K562 (cell line): ENCODE data around the gene SCAMP5. TPM values are rescaled to one million over a fixed set of nuclear protein-coding genes. Genes with fewer than 3 reads are reported as not detected.
A peak's percentile ranks its signal among the peaks of the same experiment; 100 is the strongest.

Experiments used
- ATAC-seq: fragments of 200-7000 bp; cut with Tn5 transposase; 3 replicates; pipeline ENCODE4 v1.9.1; 2020; ENCODE audit warnings: moderate library complexity
- BruUV-seq: library from RNA; stranded (reverse); fragments of 400-500 nt; replicated peaks from 2 replicates; lab custom pipeline; 2021; lab: Mats Ljungman, UMichigan
- CTCF ChIA-PET: fragments of 300-600 bp; formaldehyde crosslinking; extraction: SDS; loops from one replicate; lab custom pipeline; 2021; ENCODE audit warnings: low intra/inter-chr PET ratio; lab: Yijun Ruan, JAX
- POLR2A ChIA-PET: fragments of 300-600, 350-650 bp; sonication (Branson Sonifier 250); formaldehyde crosslinking; extraction: SDS; loops from one replicate; lab custom pipeline; 2021; ENCODE audit warnings: antibody characterized with exemption, inconsistent platforms; lab: Yijun Ruan, JAX
- DNase-seq, 4 experiments: peaks; one replicate each; pipeline versions ENCODE4 v3.0.0 to v3.0.0-alpha.2; 2011 to 2018; ENCODE audit warnings: low spot score in 3 of 4, mixed read lengths in 3 of 4; ENCODE audit errors: extremely low read depth in 1 of 4
- FAIRE-seq: peaks from 2 replicates; lab custom pipeline; 2011; peaks lifted over from hg19 to GRCh38; lab: Jason Lieb, UNC
- H2AFZ ChIP-seq: 2 replicates; pipeline ENCODE4 v1.6.0; 2011; ENCODE audit warnings: low read depth, low read length, control low read depth, inconsistent platforms
- H3K27ac ChIP-seq: fragments of 200-600 bp; 3 replicates; pipeline ENCODE4 v1.8.0; 2011; ENCODE audit warnings: low read depth, mild to moderate bottlenecking, control low read depth, inconsistent platforms, low read length, moderate library complexity, mixed read lengths; ENCODE audit errors: extremely low read depth
- H3K27me3 ChIP-seq, 2 experiments: fragments of 300-600 bp in 1 of 2; 2 replicates in 1 of 2; 3 replicates in 1 of 2; pipeline versions ENCODE4 v1.6.0 to v1.8.0; 2011; ENCODE audit warnings: inconsistent platforms in 2 of 2, low read length in 2 of 2, mild to moderate bottlenecking in 1 of 2, mixed read lengths in 1 of 2, moderate library complexity in 1 of 2; ENCODE audit not compliant: control insufficient read depth in 2 of 2, insufficient read depth in 2 of 2
- H3K36me3 ChIP-seq: fragments of 300-600 bp; 3 replicates; pipeline ENCODE4 v1.8.0; 2011; ENCODE audit warnings: mild to moderate bottlenecking, low read length, inconsistent platforms; ENCODE audit not compliant: control insufficient read depth, insufficient read depth
- H3K4me1 ChIP-seq, 2 experiments: fragments of 200-600 bp in 1 of 2; replicated peaks in 1 of 2; 2 replicates in 1 of 2; 3 replicates in 1 of 2; pipeline versions ENCODE4 v1.5.1 to v1.8.0; 2011; ENCODE audit warnings: inconsistent platforms in 2 of 2, low read length in 2 of 2, mild to moderate bottlenecking in 1 of 2, mixed read lengths in 1 of 2, moderate library complexity in 1 of 2; ENCODE audit not compliant: control insufficient read depth in 2 of 2, insufficient read depth in 2 of 2
- H3K4me2 ChIP-seq: 2 replicates; pipeline ENCODE4 v1.6.1; 2011; ENCODE audit warnings: low read length, control low read depth, inconsistent platforms, mixed read lengths; ENCODE audit not compliant: insufficient read depth
- H3K4me3 ChIP-seq: fragments of 200-600 bp; sonication (generic), shearing (Covaris generic); 2 replicates; pipeline ENCODE4 v1.5.1; 2016; ENCODE audit warnings: control low read depth, inconsistent platforms
- H3K79me2 ChIP-seq: fragments of 200-600 bp; 3 replicates; pipeline ENCODE4 v1.8.0; 2011; ENCODE audit warnings: low read length, inconsistent platforms; ENCODE audit not compliant: control insufficient read depth, insufficient read depth
- H3K9ac ChIP-seq, 2 experiments: 2 replicates each; pipeline versions ENCODE4 v1.6.0 to v1.6.1; 2011; ENCODE audit warnings: low read depth in 2 of 2, low read length in 2 of 2, control low read depth in 1 of 2, inconsistent platforms in 1 of 2, mild to moderate bottlenecking in 1 of 2, mixed read lengths in 1 of 2; ENCODE audit not compliant: insufficient read depth in 1 of 2
- H3K9me1 ChIP-seq: one replicate; pipeline ENCODE4 v1.6.0; 2011; ENCODE audit warnings: inconsistent platforms, mild to moderate bottlenecking, low read length, moderate library complexity; ENCODE audit not compliant: control insufficient read depth, insufficient read depth
- H3K9me3 ChIP-seq: replicated peaks from 2 replicates; pipeline ENCODE4 v1.5.1; 2011; ENCODE audit warnings: low read depth, low read length, inconsistent platforms; ENCODE audit not compliant: control insufficient read depth, insufficient read depth
- H4K20me1 ChIP-seq: replicated peaks from 2 replicates; pipeline ENCODE4 v1.6.1; 2011; ENCODE audit warnings: low read length, inconsistent platforms, mixed read lengths; ENCODE audit not compliant: control insufficient read depth, insufficient read depth
- C11orf30 ChIP-seq: fragments of 450-650 bp; IDR thresholded peaks from 2 replicates; pipeline ENCODE4 v1.6.1; 2016; ENCODE audit warnings: low read depth, mild to moderate bottlenecking
- MAFG ChIP-seq: fragments of 450-650 bp; conservative IDR thresholded peaks from 2 replicates; pipeline ENCODE4 v1.6.1; 2016; ENCODE audit warnings: missing genetic modification characterization, missing compliant biosample characterization
- POLR3A ChIP-seq: IDR thresholded peaks from 2 replicates; pipeline ENCODE4 v1.6.1; 2011; ENCODE audit warnings: borderline replicate concordance, mild to moderate bottlenecking, moderate library complexity; ENCODE audit not compliant: insufficient read length, insufficient read depth; ENCODE audit errors: extremely low read depth
- RAD21 ChIP-seq, 2 experiments: fragments of 250-450 bp in 1 of 2; fragments of 450-650 bp in 1 of 2; sonication (Bioruptor Pico) in 1 of 2; formaldehyde crosslinking in 1 of 2; IDR thresholded peaks in 1 of 2; conservative IDR thresholded peaks in 1 of 2; 2 replicates each; pipeline versions ENCODE4 v1.4.0 to v1.8.0; 2020 to 2022; ENCODE audit warnings: mild to moderate bottlenecking in 2 of 2, moderate library complexity in 1 of 2
- ZFPM2 ChIP-seq: fragments of 250-450 bp; sonication (Bioruptor Pico); IDR thresholded peaks from 2 replicates; pipeline ENCODE4 v1.5.1; 2022; ENCODE audit warnings: mild to moderate bottlenecking
- ZNF316 ChIP-seq: fragments of 450-650 bp; IDR thresholded peaks from 2 replicates; pipeline ENCODE4 v1.6.1; 2016
- WGBS: fragments of 100-300 bp; shearing (Covaris generic); methylation state at CpG from one replicate; pipeline ENCODE4 v1.1.6; 2016; ENCODE audit warnings: low coverage, mixed read lengths; ENCODE audit not compliant: insufficient coverage; ENCODE audit errors: missing lambda C conversion rate; 5-methylcytosine and 5-hydroxymethylcytosine counted together
- in situ Hi-C: fragments of 300-500 bp; cut with MboI; formaldehyde crosslinking; loops from 4 replicates; pipeline ENCODE4 v1.15.0; 2018; ENCODE audit warnings: inconsistent platforms, mixed read lengths
- intact Hi-C: fragments of 100-400 bp; cut with micrococcal nuclease; formaldehyde crosslinking; loops from 2 replicates; pipeline ENCODE4 v1.14.2; 2022
- polyA plus RNA-seq, 8 experiments: library from polyadenylated mRNA; depleted of rRNA in 4 of 8; stranded (reverse) in 5 of 8; unstranded in 3 of 8; fragments of >200 nt; fragmentation: Nextera tagmentation in 2 of 8; fragmentation: Illumina TruSeq in 1 of 8; extraction: Ambion mirVana in 2 of 8; extraction: Trizol in 1 of 8; gene quantifications; 2 replicates each; pipeline versions ENCODE4 v1.2.1 to v1.2.3, GENCODE V29; 2011 to 2014; ENCODE audit warnings: inconsistent platforms in 1 of 8, missing spikeins in 1 of 8
- total RNA-seq, 7 experiments: library from RNA; depleted of rRNA in 6 of 7; stranded (reverse); fragments of >200 nt in 6 of 7; fragmentation: Illumina TruSeq in 2 of 7; extraction: Trizol in 2 of 7; gene quantifications; 2 replicates each; pipeline versions ENCODE4 v1.2.1 to v1.2.3, GENCODE V29; 2011 to 2021; ENCODE audit warnings: low replicate concordance in 1 of 7
- TF ChIP-seq, protein P1 (sequence below), 2 experiments: fragments of 450-650 bp; formaldehyde crosslinking in 1 of 2; IDR thresholded peaks; 2 replicates each; pipeline versions ENCODE4 v1.4.0 to v1.6.1; 2014 to 2020; ENCODE audit warnings: mild to moderate bottlenecking in 2 of 2, borderline replicate concordance in 1 of 2, low read depth in 1 of 2

SCAMP5 gene
- total and polyA plus RNA-seq, 9 of the 15 experiments (the other 6 are each of a cell fraction or from before 2014, with no cell fraction given) = 0.09 to 0.29 (median 0.19) TPM; not detected in 5

DNA sequence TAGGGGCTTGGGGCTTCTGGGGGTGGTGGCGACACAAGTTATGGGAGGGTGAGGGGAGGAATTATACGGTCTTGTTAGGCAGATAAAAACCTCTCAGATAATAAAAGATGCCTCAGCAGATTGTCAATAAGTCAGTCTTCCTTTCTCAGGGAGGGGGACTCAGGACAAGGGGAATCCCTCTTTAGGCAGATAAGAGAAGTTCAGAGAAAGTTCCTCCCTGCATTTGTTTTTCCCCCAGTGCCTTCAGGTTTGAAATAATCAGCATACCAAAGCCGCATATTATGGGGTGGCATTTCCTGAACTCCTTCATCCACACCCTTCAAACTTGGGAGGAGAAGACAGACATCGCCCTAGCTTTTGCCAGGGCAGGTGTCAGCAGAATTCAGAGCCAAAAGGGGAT lies 36.5 kb downstream of the SCAMP5 start:
- no TSS peak for BruUV-seq
- FAIRE-seq = no peak
- intact Hi-C loops = no loop called here

More for the DNA sequence above, 36.5 kb downstream of the SCAMP5 start:
- ChIA-PET POLR2A (interaction anchor here (0.6 to 1.8 kb wide), 6 partner anchors 8 to 177 kb away, joined by 3 to 7 read pairs (median 4); partner anchors contain the start of genes C15orf39 and PPCDC), CTCF (interaction anchor here (0.7 kb wide), 1 partner anchor 22 kb away, joined by 4 read pairs; no protein-coding TSS in a partner anchor)
- Histone ChIP-seq H3K27ac (no peak overlapping the region), H3K9me3 (no peaks in the 10 kb centered on the region), H3K36me3 (peaks cover 4% of the 10 kb centered on the region; the same call in 1 of the 3 replicates), H2AFZ (no peak overlapping the region), H3K4me1 (peaks cover 20 to 25% of the 10 kb centered on the region in 2 experiments), H3K4me2 (no peak overlapping the region), H3K4me3 (no peak overlapping the region), H3K27me3 (no peaks in the 10 kb centered on the region), H3K9me1 (no peaks in the 10 kb centered on the region), H4K20me1 (no peaks in the 10 kb centered on the region), H3K9ac (no peak overlapping the region), H3K79me2 (no peaks in the 10 kb centered on the region)
- TF ChIP-seq ZNF316 (peak; percentile 64), C11orf30 (peak; percentile 53), POLR3A (no peak), RAD21 (CRISPR knock-in tag; conservative IDR thresholded peaks at IDR 0.05 in 1 of 2, IDR thresholded peaks at IDR 0.05 in 1 of 2) (peak in 1 of 2 experiments; percentile 26; a peak in 1 of 4 replicates), MAFG (tag) (0 out of 2 replicates have a peak, but pooled peaks have one; percentile 19), ZFPM2 (CRISPR knock-in tag) (no peak)
- TF ChIP-seq, protein P1, sequence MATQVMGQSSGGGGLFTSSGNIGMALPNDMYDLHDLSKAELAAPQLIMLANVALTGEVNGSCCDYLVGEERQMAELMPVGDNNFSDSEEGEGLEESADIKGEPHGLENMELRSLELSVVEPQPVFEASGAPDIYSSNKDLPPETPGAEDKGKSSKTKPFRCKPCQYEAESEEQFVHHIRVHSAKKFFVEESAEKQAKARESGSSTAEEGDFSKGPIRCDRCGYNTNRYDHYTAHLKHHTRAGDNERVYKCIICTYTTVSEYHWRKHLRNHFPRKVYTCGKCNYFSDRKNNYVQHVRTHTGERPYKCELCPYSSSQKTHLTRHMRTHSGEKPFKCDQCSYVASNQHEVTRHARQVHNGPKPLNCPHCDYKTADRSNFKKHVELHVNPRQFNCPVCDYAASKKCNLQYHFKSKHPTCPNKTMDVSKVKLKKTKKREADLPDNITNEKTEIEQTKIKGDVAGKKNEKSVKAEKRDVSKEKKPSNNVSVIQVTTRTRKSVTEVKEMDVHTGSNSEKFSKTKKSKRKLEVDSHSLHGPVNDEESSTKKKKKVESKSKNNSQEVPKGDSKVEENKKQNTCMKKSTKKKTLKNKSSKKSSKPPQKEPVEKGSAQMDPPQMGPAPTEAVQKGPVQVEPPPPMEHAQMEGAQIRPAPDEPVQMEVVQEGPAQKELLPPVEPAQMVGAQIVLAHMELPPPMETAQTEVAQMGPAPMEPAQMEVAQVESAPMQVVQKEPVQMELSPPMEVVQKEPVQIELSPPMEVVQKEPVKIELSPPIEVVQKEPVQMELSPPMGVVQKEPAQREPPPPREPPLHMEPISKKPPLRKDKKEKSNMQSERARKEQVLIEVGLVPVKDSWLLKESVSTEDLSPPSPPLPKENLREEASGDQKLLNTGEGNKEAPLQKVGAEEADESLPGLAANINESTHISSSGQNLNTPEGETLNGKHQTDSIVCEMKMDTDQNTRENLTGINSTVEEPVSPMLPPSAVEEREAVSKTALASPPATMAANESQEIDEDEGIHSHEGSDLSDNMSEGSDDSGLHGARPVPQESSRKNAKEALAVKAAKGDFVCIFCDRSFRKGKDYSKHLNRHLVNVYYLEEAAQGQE (IDR thresholded peaks at IDR 0.05; ENCODE audit: borderline replicate concordance) = 0 out of 2 replicates have a peak, but pooled peaks have one; percentile 17
- TF ChIP-seq, protein P1 (CRISPR knock-in tag; IDR thresholded peaks at IDR 0.05; ENCODE audit: low read depth) = no peak
- ATAC-seq = no peak
- no peak for DNase-seq
- in situ Hi-C loops = no loop called here
- 41% methylated on average over 4 of the region's 4 CpGs for WGBS
